ENCODE data around the gene CD19.

DNA sequence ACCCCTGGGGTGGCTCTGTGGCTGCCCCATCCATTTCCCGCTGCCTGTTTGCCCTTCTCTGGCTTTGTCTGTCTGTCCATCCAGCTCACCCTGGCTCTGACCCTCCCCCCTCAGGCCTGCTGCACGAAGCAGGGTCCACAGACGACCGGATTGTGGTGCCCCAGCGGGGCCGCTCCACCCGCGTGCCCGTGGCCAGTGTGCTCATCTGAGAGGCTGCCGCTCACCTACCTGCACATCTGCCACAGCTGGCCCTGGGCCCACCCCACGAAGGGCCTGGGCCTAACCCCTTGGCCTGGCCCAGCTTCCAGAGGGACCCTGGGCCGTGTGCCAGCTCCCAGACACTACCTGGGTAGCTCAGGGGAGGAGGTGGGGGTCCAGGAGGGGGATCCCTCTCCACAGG, 52.3 kb downstream of the CD19 start:
- TF ChIP-seq, protein P1, sequence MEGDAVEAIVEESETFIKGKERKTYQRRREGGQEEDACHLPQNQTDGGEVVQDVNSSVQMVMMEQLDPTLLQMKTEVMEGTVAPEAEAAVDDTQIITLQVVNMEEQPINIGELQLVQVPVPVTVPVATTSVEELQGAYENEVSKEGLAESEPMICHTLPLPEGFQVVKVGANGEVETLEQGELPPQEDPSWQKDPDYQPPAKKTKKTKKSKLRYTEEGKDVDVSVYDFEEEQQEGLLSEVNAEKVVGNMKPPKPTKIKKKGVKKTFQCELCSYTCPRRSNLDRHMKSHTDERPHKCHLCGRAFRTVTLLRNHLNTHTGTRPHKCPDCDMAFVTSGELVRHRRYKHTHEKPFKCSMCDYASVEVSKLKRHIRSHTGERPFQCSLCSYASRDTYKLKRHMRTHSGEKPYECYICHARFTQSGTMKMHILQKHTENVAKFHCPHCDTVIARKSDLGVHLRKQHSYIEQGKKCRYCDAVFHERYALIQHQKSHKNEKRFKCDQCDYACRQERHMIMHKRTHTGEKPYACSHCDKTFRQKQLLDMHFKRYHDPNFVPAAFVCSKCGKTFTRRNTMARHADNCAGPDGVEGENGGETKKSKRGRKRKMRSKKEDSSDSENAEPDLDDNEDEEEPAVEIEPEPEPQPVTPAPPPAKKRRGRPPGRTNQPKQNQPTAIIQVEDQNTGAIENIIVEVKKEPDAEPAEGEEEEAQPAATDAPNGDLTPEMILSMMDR (IDR thresholded peaks at IDR 0.05) = no peak
- TF ChIP-seq POLR2A (IDR thresholded peaks at IDR 0.05) = no peak

All from adrenal gland (tissue), 5 donors.